B cell (primary cell): Measurements from ENCODE around the gene MIR17HG. TPM values are rescaled to one million over a fixed set of nuclear protein-coding genes. Genes with fewer than 3 reads are reported as not detected.

Source experiments
- ATAC-seq: fragments of 200-7000 bp; cut with Tn5 transposase; one replicate; pipeline ENCODE4 v1.10.0; 2021; ENCODE audit warnings: low read depth, mild to moderate bottlenecking, moderate number of reproducible peaks, moderate library complexity
- CTCF ChIA-PET: fragments of 350-600 bp; sonication (Branson Sonifier 250); formaldehyde crosslinking; loops from one replicate; lab custom pipeline; 2021; ENCODE audit warnings: antibody characterized with exemption, inconsistent platforms; lab: Charles Lee
- POLR2A ChIA-PET: fragments of 350-600 bp; sonication (Branson Sonifier 250); formaldehyde crosslinking; loops from one replicate; lab custom pipeline; 2021; ENCODE audit warnings: antibody characterized with exemption; lab: Charles Lee
- DNase-seq: peaks from one replicate; pipeline ENCODE4 v3.0.0; 2013
- H2AFZ ChIP-seq: 2 replicates; pipeline ENCODE4 v1.6.1; 2012; ENCODE audit warnings: mild to moderate bottlenecking, low read depth, low read length; ENCODE audit not compliant: insufficient read depth, poor library complexity, severe bottlenecking
- H3K27ac ChIP-seq, 2 donors: 1 replicate in 1 of 2; 2 replicates in 1 of 2; pipeline ENCODE4 v1.5.1; 2012 to 2013; ENCODE audit warnings: low read length in 2 of 2, mild to moderate bottlenecking in 2 of 2, moderate library complexity in 1 of 2
- H3K27me3 ChIP-seq, 4 experiments: fragments of 200-600 bp in 1 of 4; sonication (generic) in 1 of 4; replicated peaks in 1 of 4; 1 replicate in 2 of 4; 2 replicates in 2 of 4; pipeline versions ENCODE4 v1.6.1 to v1.7.0; 2013 to 2016; ENCODE audit warnings: low read length in 3 of 4, mild to moderate bottlenecking in 2 of 4, mixed read lengths in 1 of 4, moderate library complexity in 1 of 4; ENCODE audit not compliant: insufficient read depth in 4 of 4, control insufficient read depth in 3 of 4; ENCODE audit errors: control extremely low read depth in 1 of 4
- H3K36me3 ChIP-seq, 2 experiments: replicated peaks in 1 of 2; 1 replicate in 1 of 2; 2 replicates in 1 of 2; pipeline versions ENCODE4 v1.6.1 to v1.7.1; 2013; ENCODE audit warnings: low read length in 1 of 2; ENCODE audit not compliant: insufficient read depth in 2 of 2, control insufficient read depth in 1 of 2; ENCODE audit errors: control extremely low read depth in 1 of 2, extremely low read depth in 1 of 2
- H3K4me1 ChIP-seq, 2 donors: fragments of 200-600 bp in 1 of 2; sonication (generic) in 1 of 2; 1 replicate in 1 of 2; 2 replicates in 1 of 2; pipeline versions ENCODE4 v1.5.1 to v1.6.1; 2013 to 2017; ENCODE audit warnings: low read length in 2 of 2; ENCODE audit not compliant: control insufficient read depth in 2 of 2, insufficient read depth in 2 of 2
- H3K4me2 ChIP-seq: replicated peaks from 2 replicates; pipeline ENCODE3; 2012; ENCODE audit warnings: mild to moderate bottlenecking, low read depth, low read length; ENCODE audit not compliant: poor library complexity, severe bottlenecking
- H3K4me3 ChIP-seq, 5 experiments: fragments of 200-600 bp in 1 of 5; sonication (generic) in 1 of 5; 1 replicate in 3 of 5; 2 replicates in 2 of 5; pipeline versions ENCODE4 v1.5.1 to v1.7.0; 2011 to 2016; ENCODE audit warnings: low read length in 4 of 5, mild to moderate bottlenecking in 4 of 5, low read depth in 2 of 5, control low read depth in 1 of 5, moderate library complexity in 1 of 5; ENCODE audit not compliant: insufficient read depth in 1 of 5; ENCODE audit errors: control extremely low read depth in 1 of 5, extremely low read depth in 1 of 5
- H3K79me2 ChIP-seq: fragments of 200-600 bp; sonication (generic); one replicate; pipeline ENCODE4 v1.6.0; 2016; ENCODE audit warnings: low read length; ENCODE audit not compliant: control insufficient read depth, insufficient read depth
- H3K9ac ChIP-seq: fragments of 200-600 bp; sonication (generic); 2 replicates; pipeline ENCODE4 v1.6.1; 2017; ENCODE audit warnings: mild to moderate bottlenecking, low read length, moderate library complexity
- H3K9me3 ChIP-seq, 3 donors: one replicate each; pipeline versions ENCODE4 v1.6.1 to v1.7.1; 2013; ENCODE audit warnings: low read length in 2 of 3; ENCODE audit not compliant: control insufficient read depth in 2 of 3, insufficient read depth in 1 of 3; ENCODE audit errors: control extremely low read depth in 1 of 3
- H4K20me1 ChIP-seq: 2 replicates; pipeline ENCODE4 v1.6.0; 2012; ENCODE audit warnings: mild to moderate bottlenecking, low read length; ENCODE audit not compliant: insufficient read depth, control insufficient read depth, poor library complexity, severe bottlenecking
- H3K27ac Mint-ChIP-seq: one replicate; pipeline ENCODE4 v1.8.0; 2021; ENCODE audit warnings: mixed read lengths
- H3K27me3 Mint-ChIP-seq: one replicate; pipeline ENCODE4 v1.8.0; 2021; ENCODE audit warnings: mixed read lengths
- H3K4me1 Mint-ChIP-seq: one replicate; pipeline ENCODE4 v1.8.0; 2021; ENCODE audit warnings: mixed read lengths
- H3K4me3 Mint-ChIP-seq: one replicate; pipeline ENCODE4 v1.8.0; 2021; ENCODE audit warnings: mixed read lengths
- H3K9me3 Mint-ChIP-seq: one replicate; pipeline ENCODE4 v1.8.0; 2022; ENCODE audit warnings: mixed read lengths; ENCODE audit not compliant: insufficient read depth
- EZH2 ChIP-seq: IDR thresholded peaks from 2 replicates; pipeline ENCODE4 v1.6.1; 2012; ENCODE audit warnings: borderline replicate concordance, low read depth, mild to moderate bottlenecking, moderate library complexity, low read length; ENCODE audit not compliant: insufficient read depth, poor library complexity, severe bottlenecking
- WGBS: methylation state at CpG from one replicate; pipeline ENCODE4 v1.1.5; 2013; ENCODE audit warnings: missing lambda C conversion rate; ENCODE audit not compliant: insufficient coverage; 5-methylcytosine and 5-hydroxymethylcytosine counted together
- intact Hi-C: fragments of 100-400 bp; cut with micrococcal nuclease; formaldehyde crosslinking; loops from one replicate; pipeline ENCODE4 v1.10.0; 2022
- polyA plus RNA-seq: library from polyadenylated mRNA; depleted of rRNA; stranded (reverse); fragments of >200 nt; gene quantifications from 2 replicates; pipeline ENCODE4 v1.2.3, GENCODE V29; 2012
- total RNA-seq, 2 donors: library from RNA; stranded (reverse); fragments of 120-200 nt in 1 of 2; gene quantifications; 1 replicate in 1 of 2; 2 replicates in 1 of 2; pipeline versions ENCODE4 v1.2.3 to v1.2.4, GENCODE V29; 2013 to 2022
- TF ChIP-seq, protein P1 (sequence below): fragments of 200-600 bp; IDR thresholded peaks from one replicate; pipeline ENCODE4 v1.8.0; 2022; ENCODE audit warnings: antibody characterized with exemption, mild to moderate bottlenecking

The MIR17HG gene
- total and polyA plus RNA-seq, 2 donors (not counting 1 experiment from before 2014, with no cell fraction given): 6.0 to 17.1 TPM

DNA sequence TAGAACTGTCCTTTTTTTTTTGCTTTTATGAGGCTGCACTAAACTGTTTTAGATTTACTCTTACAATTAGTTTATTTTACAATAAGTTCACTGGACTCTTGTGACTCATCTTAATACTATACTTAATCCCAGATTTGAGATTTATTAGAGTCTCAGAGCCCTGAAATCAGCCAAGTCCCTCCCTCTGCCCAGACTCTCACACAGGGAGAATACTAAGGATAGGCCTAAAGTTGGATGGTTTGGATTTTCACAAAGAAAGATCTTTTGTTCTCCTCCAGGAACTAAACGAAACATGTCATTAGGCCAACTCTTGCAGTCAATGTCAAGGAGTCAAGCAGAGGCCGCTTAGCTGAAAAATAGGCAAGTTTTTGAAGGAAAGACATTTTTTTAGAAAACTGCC is 42.7 kb upstream of the MIR17HG start:
- DNase-seq: no peak
- H3K4me1 Mint-ChIP-seq: peaks cover 5% of the 10 kb centered on the region
- H3K9ac ChIP-seq: no peak overlapping the region
- H2AFZ ChIP-seq: no peak overlapping the region
- intact Hi-C loops: no loop called here
- H4K20me1 ChIP-seq: no peaks in the 10 kb centered on the region
- H3K79me2 ChIP-seq: no peaks in the 10 kb centered on the region
- no peaks in the 10 kb centered on the region for H3K27me3 Mint-ChIP-seq
- TF ChIP-seq, protein P1, sequence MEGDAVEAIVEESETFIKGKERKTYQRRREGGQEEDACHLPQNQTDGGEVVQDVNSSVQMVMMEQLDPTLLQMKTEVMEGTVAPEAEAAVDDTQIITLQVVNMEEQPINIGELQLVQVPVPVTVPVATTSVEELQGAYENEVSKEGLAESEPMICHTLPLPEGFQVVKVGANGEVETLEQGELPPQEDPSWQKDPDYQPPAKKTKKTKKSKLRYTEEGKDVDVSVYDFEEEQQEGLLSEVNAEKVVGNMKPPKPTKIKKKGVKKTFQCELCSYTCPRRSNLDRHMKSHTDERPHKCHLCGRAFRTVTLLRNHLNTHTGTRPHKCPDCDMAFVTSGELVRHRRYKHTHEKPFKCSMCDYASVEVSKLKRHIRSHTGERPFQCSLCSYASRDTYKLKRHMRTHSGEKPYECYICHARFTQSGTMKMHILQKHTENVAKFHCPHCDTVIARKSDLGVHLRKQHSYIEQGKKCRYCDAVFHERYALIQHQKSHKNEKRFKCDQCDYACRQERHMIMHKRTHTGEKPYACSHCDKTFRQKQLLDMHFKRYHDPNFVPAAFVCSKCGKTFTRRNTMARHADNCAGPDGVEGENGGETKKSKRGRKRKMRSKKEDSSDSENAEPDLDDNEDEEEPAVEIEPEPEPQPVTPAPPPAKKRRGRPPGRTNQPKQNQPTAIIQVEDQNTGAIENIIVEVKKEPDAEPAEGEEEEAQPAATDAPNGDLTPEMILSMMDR: no peak
- TF ChIP-seq EZH2: no peak
- POLR2A ChIA-PET: no interaction called here
- no peak overlapping the region for H3K27ac ChIP-seq
- CTCF ChIA-PET: no interaction called here
- no peak overlapping the region for H3K4me3 Mint-ChIP-seq
- no CpG with 5 or more reads among the region's 2 CpGs for WGBS
- no peaks in the 10 kb centered on the region for H3K36me3 ChIP-seq
- no peak for ATAC-seq
- no peaks in the 10 kb centered on the region for H3K4me1 ChIP-seq
- H3K9me3 ChIP-seq: peaks cover 0 to 3% (median 0%) of the 10 kb centered on the region in 3 donors
- H3K4me2 ChIP-seq: no peak overlapping the region
- H3K27ac Mint-ChIP-seq: no peak overlapping the region
- H3K4me3 ChIP-seq: no peak overlapping the region
- H3K27me3 ChIP-seq: no peaks in the 10 kb centered on the region
- no peaks in the 10 kb centered on the region for H3K9me3 Mint-ChIP-seq

DNA sequence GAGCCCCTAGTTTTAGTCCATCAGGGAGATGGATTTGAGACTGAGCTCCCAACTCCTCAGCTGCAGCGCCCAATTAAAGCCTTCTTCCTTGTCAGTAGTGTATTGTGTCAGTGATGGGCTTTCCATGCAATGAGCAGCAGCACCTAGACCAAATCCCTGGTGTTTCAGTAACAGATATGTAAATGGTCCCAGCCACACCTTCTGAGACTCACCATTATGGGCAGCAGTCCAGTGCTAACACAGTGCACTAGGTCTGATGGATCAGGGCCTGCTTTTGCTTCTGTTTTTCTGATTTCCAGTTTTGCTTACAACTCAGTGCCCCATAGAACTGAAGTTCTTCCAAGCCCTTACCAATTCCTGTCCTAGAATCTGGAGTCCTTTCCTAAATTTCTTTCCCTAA is 41.8 kb upstream of the MIR17HG start:
- no peaks in the 10 kb centered on the region for H3K27me3 Mint-ChIP-seq

More for the DNA sequence above, 41.8 kb upstream of the MIR17HG start:
- Histone ChIP-seq H2AFZ (no peak overlapping the region), H3K9me3 (no peaks in the 10 kb centered on the region), H3K36me3 (no peaks in the 10 kb centered on the region), H3K4me3 (no peak overlapping the region), H3K79me2 (no peaks in the 10 kb centered on the region), H3K4me1 (no peaks in the 10 kb centered on the region), H3K27me3 (no peaks in the 10 kb centered on the region), H3K4me2 (no peak overlapping the region), H4K20me1 (no peaks in the 10 kb centered on the region), H3K27ac (no peak overlapping the region), H3K9ac (no peak overlapping the region)
- TF ChIP-seq EZH2: no peak
- TF ChIP-seq, protein P1: no peak
- Mint-ChIP-seq H3K4me1 (peaks cover 5% of the 10 kb centered on the region), H3K9me3 (no peaks in the 10 kb centered on the region), H3K27ac (no peak overlapping the region), H3K4me3 (no peak overlapping the region)
- no peak for ATAC-seq
- intact Hi-C loops: no loop called here
- WGBS: no CpG with 5 or more reads among the region's 1 CpG
- POLR2A ChIA-PET: no interaction called here
- CTCF ChIA-PET: no interaction called here
- DNase-seq: no peak
